GM15510 (cell line): ENCODE results near the gene TRIM8.

Source experiments
- POLR2A ChIP-seq: IDR thresholded peaks from 3 replicates; pipeline ENCODE4 v1.6.1; 2011; ENCODE audit warnings: borderline replicate concordance; ENCODE audit not compliant: insufficient read length; ENCODE audit errors: extremely low read depth

Gene TRIM8, protein sequence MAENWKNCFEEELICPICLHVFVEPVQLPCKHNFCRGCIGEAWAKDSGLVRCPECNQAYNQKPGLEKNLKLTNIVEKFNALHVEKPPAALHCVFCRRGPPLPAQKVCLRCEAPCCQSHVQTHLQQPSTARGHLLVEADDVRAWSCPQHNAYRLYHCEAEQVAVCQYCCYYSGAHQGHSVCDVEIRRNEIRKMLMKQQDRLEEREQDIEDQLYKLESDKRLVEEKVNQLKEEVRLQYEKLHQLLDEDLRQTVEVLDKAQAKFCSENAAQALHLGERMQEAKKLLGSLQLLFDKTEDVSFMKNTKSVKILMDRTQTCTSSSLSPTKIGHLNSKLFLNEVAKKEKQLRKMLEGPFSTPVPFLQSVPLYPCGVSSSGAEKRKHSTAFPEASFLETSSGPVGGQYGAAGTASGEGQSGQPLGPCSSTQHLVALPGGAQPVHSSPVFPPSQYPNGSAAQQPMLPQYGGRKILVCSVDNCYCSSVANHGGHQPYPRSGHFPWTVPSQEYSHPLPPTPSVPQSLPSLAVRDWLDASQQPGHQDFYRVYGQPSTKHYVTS

DNA sequence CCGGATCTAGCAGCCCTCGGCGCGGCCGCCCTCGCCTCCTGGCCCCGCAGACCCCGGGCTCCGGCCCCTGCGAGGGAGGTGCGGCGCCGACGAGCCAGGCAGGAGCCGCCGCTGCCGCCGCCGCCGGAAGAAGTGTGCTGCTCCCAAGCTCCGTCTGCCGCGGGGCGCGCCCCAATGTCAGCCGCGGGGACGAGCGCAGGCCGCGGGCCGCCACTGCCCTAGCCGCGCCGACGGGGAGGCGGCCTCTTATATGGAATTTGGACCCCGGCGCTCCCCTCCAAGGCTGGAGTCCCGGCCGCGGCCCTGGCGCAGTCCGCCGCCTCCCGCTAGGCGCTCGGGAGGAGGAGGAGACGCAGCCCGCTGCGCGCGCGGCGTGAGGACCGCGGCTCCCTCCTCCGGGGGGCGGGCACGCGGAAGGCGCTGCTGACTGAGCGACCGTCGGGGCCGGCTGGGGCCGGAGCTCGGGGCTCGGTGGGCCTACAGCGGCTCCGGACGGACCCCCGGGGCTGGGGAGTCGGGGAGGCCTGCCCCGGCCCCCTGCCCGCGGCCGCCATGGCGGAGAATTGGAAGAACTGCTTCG is at the start of gene TRIM8:
TSS of gene TRIM8 (plus strand) at position 414 of the 580 bp plus-strand sequence. CDS start at position 553, 139 bp downstream.
- peak; percentile 57 for TF ChIP-seq POLR2A

DNA sequence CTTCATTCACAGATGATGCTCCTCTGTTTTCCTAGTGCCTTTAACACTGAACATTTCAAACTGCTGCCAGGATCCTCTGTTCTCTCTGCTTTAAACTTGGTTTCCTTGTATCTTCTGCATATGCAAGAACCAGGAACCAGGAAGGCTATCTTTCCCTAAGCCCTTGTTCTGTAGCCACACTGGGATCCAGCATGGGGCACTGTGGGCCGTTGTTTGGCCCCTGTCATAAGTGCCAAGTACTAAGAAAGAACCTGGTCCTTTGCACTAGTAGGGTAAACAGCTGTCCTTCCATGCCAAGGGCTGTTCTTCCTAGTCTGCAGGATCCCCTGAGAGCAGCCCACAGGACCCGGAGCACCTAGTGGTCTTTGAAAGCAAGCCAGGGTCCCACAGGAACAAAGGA is 49.0 kb upstream of the TRIM8 start:
- no peak for TF ChIP-seq POLR2A

DNA sequence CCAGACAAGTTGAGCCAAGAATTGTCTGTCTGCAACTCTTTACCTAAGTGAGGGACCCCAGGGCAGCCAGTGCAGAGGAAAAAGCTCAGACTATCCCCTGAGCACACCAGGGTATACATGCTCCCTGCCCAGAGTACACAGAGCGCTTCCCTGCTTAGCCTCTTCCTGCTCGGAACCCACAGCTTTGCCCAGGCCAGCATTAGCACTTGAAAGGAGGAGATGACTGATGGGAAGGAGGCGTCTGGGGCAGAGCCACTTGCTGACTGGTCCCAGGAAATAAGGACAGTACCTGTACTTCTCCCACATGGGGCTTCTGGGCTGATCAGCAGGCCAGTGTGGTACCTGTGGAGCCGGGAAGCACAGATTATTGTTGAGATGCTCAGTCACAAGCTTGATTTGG is 48.4 kb upstream of the TRIM8 start:
- TF ChIP-seq POLR2A: no peak

DNA sequence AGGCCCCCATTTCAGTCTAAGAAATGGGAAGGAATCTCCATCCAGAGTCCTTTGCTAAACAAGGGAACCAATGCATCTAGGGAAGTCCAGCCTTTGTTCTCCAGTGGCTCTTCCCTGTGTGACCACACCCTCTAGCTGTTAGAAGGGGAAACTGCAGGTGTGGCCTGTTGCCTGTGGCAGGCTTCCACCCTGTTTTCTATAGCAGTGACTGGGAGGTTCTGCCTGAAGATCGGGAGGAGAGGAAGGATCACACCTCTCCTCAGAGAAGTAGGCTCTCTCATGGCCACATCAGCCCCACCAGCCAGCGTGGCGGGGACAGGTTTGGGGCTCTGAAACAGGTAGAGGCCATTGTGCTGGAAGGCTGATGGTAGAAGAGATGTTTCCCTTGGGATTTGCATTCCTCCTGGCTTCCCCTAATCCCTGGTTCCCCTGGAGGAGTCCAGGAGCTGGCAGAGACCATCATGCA is 47.7 kb upstream of the TRIM8 start:
- no peak for TF ChIP-seq POLR2A

DNA sequence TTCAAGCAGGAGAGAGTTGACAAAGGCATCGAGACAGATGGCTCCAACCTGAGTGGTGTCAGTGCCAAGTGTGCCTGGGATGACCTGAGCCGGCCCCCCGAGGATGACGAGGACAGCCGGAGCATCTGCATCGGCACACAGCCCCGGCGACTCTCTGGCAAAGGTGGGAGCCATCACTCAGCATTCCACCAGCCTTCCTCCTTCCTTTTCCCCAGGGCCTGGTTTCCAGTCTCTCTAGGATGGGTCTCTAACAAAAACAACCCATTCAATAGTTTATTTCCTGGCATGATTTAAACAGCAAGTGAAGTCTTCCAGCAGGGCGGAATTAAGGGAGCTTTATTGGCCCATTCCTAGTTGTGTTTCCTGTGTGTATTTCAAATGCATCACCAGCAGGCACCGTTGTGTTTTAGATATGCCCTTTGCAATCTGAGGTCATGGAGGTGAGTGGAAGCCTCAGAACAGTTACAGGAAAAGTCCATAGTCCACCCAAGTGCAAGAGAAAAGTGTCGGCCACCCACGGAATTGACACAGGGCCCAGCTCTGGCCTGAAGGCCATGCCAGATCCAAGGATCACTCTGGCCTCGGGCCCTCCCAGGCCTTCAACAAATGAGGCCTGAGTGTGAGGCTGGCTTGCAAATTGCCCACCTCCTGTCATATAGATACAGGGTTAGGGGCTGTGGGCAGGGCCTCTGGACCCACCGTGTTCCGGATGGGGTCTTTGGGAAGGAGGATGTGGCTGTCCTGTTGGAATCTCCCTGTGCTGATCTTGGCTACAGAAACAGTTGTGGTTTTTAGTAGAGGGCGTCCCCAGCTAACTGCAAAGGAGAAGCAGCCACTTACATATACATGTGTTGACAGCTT is 46.9 kb upstream of the TRIM8 start:
- TF ChIP-seq POLR2A: no peak

DNA sequence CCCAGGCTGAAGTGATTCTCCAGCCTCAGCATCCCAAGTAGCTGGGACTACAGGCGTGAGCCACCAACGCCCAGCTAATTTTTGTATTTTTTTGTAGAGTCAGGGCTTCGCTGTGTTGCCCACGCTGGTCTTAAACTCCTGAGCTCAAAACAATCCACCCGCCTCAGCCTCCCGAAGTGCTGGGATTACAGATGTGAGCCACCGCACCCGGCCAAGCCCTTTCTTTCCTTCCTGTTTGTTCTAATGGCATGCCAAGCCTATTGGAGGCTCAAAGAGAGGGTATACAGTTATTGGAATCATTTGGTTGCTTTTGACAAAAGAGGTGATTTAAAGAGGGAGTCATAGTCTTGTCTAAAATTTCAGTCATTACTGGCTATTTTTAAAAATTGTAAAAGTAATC is 46.0 kb upstream of the TRIM8 start:
- no peak for TF ChIP-seq POLR2A

DNA sequence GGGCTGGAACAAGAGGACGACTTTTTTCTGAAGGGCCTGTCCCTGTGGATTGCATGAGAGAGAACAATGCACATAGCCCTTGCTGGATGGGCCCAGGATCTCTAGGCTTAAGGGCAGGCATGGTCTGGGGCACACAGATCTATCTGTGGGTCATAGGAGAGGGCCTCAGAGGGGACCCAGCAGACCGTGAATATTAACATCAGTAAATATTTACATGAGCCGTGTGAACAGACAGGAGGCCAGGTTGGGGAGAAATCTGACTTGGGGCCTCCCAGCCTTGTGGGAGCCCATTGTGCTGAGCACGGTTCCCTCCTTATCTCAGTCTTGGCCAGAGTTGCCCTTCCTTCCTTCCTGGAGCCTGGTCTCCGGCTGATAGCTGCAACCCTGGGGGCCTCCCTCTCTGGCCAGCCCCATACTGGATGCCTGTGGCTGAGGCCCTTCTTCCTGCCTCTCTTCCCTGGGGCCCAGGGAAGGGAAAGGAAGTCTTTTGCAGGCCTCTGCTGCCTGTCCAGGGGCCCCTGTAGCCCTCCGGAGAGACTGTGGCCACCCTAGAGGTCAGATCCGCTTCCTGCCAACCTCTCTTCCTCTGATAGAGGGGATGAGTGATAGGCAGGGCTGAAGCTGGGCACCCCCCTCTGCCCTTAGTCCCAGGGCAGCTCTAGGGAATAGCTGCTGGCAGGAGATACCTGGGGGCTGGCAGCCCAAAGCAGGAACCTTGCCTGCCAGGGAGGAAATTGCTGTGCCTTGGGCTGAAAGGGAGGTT is 44.5 kb upstream of the TRIM8 start:
- no peak for TF ChIP-seq POLR2A

DNA sequence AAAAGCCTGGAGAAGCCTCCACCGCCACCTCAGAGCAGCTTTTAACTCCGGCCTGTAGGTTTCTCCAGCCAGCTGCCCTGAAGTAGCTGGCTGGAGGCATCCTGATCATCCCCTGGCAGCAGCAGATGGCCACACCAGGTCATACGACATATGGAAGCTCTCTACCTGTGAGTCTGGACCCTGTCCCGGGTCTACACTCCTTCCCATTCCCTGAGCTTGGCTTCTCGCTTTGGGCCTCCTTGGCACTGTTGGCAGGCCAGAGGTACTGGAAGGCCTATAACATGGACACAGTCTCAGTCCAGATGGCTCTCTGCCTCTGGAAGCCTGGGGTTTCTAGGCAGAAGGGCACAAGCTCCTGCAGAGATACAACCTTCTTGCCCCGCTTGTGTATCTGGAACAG is 43.5 kb upstream of the TRIM8 start:
- no peak for TF ChIP-seq POLR2A

DNA sequence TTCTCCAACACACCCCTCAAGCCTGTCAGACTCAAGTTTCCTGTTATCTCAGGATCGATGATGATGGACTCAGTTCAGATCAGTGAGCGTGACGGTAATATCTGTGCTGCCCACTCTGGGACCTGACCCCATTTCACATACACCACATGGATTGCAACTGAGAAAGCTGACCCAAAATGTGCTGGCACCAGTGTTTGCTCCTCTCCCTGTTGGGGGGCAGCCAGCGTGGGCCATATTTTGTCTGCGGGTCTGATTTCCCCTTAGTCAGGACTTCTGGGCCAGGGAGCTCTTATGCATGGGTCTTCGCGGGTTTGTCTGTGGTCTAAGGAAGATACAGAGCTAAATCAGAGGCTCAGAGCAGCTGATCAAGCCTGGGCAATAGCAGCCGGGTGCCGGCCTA is 42.6 kb upstream of the TRIM8 start:
- TF ChIP-seq POLR2A: no peak

DNA sequence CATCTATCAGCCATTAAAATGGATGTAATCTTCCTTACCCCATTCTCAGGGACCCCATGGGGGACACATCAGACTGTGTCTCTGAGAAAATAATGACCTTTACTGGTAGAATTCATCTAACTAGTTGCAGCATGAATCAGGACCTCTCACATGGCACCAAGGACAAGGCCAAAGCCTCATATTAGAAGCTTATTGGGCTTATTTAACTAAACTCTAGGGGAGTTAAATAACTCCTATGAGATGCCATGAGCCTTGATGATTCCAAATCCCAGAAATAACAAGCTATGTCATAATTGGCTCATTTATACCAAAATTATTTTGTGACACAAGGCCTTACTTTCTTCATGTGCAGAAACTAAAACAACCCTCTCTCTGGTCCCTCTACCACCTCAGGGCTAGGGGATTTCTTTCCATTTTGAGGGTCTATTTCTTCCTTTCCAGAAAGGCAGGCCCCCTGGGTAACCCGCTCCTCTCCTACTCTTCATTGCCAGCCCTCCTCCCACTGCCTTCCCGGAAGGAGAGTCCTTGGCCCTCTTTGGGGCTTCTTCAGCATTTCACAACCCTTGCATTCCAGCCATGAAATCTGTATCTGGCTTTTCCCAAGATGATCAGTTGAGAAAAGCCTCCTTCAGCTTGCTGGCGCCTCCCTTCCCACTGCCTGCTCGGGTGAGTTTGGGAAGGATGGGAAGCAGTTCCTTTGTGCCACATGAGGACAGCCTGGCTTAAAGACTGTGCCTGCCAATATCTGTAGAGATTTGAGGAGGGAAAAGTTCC is 41.8 kb upstream of the TRIM8 start:
- no peak for TF ChIP-seq POLR2A

DNA sequence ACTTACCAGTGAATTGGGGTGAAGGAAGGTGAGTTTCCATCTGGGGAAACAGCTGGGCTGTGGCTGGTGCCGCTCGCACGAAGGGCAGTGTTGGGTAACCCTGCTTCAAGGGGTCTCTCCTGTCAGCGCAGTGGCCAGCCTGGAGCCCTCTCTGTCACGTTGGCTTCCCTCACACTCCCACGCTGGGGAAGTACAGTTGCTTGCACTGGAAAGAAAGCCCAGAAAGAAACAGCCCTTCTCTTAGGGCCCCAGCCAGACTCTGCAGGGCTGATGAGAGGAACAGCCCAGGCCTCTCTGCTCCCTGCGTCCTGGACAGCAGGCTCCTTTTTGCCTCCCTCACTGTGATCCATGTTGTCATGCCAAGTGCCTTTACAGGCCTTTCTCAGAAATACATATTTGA is 40.3 kb upstream of the TRIM8 start:
- TF ChIP-seq POLR2A: no peak

DNA sequence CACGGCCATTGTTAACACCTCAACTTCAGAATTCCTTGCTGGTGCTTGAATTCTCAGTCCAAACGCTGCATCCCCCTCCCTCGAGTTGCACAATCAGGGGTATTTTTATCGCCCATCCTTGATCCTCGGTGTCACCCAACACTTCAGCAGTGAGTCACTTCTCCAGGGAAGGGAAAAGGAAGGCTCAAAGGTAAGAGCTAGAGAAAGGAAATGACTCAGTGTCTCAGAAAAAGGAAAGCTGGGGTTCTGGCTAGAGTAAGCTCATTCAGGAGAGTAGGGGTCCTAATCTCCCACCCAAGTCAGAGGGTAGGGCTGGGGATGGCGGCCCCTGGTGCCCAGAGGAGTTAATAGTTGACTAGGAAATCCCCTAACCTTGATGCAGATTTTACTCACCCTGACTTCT is 39.8 kb upstream of the TRIM8 start:
- TF ChIP-seq POLR2A: no peak

DNA sequence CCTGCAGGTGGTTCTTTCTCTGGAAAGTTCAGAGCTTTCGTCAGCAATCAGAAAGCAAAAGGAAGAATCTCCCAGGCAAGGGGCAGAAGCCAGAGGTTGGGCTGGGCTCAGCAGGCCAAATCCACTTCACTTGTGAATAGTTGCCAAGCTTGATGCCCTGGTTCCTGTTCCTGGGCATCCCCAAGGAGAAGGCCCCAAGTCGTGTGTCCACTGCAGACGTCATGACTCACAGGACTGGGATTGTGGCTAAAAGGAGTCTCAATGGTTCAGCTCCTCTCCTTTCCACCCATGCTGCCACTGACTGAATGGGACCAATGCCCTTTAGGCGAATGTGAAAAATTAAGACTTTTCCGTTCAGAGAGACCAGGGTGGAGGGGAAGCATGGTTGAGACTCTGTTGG is 38.6 kb upstream of the TRIM8 start:
- no peak for TF ChIP-seq POLR2A

DNA sequence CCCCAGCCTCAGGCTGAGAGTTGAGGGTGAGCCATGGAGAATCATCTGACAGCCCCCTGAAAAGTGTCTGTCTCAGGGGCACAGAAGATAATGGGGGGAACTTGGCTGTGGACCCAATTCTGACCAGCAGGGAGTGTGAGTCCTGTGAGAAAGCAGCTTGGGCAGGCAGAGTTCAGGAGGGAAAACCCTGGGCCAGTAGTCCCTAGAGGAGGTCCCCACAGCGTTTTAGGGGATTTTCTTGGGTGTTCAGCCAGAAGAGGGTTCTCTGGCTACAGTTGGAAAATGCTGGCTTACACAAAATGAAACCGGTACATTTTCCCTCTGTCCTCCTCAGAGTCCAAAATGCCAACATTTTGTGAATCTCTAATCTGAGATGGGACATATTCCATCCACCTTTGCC is 35.8 kb upstream of the TRIM8 start:
- no peak for TF ChIP-seq POLR2A

DNA sequence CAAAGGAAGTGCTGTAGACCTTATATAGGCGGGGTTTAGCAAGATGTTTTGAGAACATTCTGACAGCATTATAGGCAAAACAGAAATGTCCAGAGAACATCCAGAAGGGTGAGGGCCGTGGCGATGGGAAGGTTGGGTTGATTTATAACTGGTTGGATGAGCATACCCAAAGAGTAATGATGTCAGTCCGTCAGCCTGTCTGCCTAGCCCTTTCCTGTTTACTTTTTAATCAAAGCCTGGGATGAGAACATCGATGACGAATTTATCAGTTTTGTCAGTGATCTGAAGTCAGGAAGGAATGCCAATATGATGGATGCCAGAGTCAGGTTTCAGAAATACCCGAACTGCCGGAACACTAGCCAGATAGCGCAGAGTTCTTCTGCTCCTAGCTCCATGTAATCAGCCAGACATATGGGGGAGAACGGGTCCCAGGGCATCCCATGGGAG is 33.8 kb upstream of the TRIM8 start:
- TF ChIP-seq POLR2A: no peak
